OCI-LY3 (cell line): Measurements from ENCODE around the gene STK17B.

Experiments used
- H2AFZ ChIP-seq: fragments of 200-600, 300-600 bp; shearing (Covaris generic); 2 replicates; pipeline ENCODE4 v1.6.0; 2014; ENCODE audit warnings: antibody characterized with exemption, low read depth, low read length
- H3K27ac ChIP-seq: fragments of 200-600, 300-600 bp; sonication (generic); 2 replicates; pipeline ENCODE4 v1.5.1; 2014; ENCODE audit warnings: mild to moderate bottlenecking, low read length, moderate library complexity, mixed read lengths
- H3K27me3 ChIP-seq: fragments of 200-600, 300-600 bp; sonication (generic); 2 replicates; pipeline ENCODE4 v1.6.1; 2014; ENCODE audit warnings: low read depth, low read length, mixed read lengths
- H3K36me3 ChIP-seq: fragments of 200-600, 300-600 bp; sonication (generic); replicated peaks from 2 replicates; pipeline ENCODE3; 2014; ENCODE audit warnings: low read depth, low read length, mixed read lengths
- H3K4me1 ChIP-seq: fragments of 300-600, 200-600 bp; sonication (generic); 2 replicates; pipeline ENCODE4 v1.6.1; 2014; ENCODE audit warnings: low read length, mixed read lengths
- H3K4me2 ChIP-seq: fragments of 200-600, 300-600 bp; sonication (generic); 2 replicates; pipeline ENCODE4 v1.6.1; 2014; ENCODE audit warnings: low read length, mixed read lengths
- H3K4me3 ChIP-seq: fragments of 300-600, 200-600 bp; sonication (generic); 2 replicates; pipeline ENCODE4 v1.5.1; 2014; ENCODE audit warnings: antibody characterized with exemption, mild to moderate bottlenecking, low read length, moderate library complexity
- H3K79me2 ChIP-seq: fragments of 300-600, 200-600 bp; shearing (Covaris generic); 2 replicates; pipeline ENCODE4 v1.6.1; 2014; ENCODE audit warnings: mild to moderate bottlenecking, low read length, mixed read lengths
- H3K9ac ChIP-seq: fragments of 300-600, 200-600 bp; shearing (Covaris generic); 2 replicates; pipeline ENCODE4 v1.6.0; 2014; ENCODE audit warnings: mild to moderate bottlenecking, low read length, moderate library complexity
- H3K9me3 ChIP-seq: fragments of 200-600, 300-600 bp; shearing (Covaris generic); 2 replicates; pipeline ENCODE4 v1.6.1; 2014; ENCODE audit warnings: low read length, mixed read lengths; ENCODE audit not compliant: insufficient read depth
- H4K20me1 ChIP-seq: fragments of 200-600, 300-600 bp; sonication (generic); 2 replicates; pipeline ENCODE4 v1.6.1; 2016; ENCODE audit warnings: low read length, mixed read lengths; ENCODE audit not compliant: insufficient read depth
- EZH2phosphoT487 ChIP-seq: fragments of 200-600 bp; shearing (Covaris generic); IDR thresholded peaks from 2 replicates; pipeline ENCODE4 v1.6.1; 2018; ENCODE audit warnings: antibody characterized with exemption, mixed run types, low read depth
- TF ChIP-seq, protein P1 (sequence below): fragments of 200-600, 300-600 bp; sonication (generic); IDR thresholded peaks from 2 replicates; pipeline ENCODE4 v1.5.1; 2014; ENCODE audit warnings: antibody characterized with exemption, low read length, low read depth

Gene STK17B

DNA sequence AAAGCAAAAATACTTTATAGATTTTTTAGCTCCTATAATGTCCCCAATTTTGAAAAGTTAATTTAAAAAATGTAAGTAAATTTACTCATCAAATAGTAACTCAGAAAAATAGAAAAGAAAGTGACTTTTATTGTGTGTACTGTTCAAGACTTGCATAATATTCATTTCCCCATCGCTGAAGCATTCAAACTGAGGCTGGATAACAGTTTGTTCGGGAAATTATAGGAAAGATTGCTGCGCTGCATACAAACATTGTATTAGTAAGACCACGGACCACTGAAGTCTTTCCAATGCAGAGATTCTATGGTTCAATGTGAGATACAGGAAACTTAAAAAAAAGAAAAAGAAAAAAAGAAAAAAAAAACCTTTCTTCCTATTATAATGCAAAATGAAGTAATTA, 10.4 kb downstream of the STK17B start:
- TF ChIP-seq EZH2phosphoT487, result no peak
- TF ChIP-seq, protein P1, sequence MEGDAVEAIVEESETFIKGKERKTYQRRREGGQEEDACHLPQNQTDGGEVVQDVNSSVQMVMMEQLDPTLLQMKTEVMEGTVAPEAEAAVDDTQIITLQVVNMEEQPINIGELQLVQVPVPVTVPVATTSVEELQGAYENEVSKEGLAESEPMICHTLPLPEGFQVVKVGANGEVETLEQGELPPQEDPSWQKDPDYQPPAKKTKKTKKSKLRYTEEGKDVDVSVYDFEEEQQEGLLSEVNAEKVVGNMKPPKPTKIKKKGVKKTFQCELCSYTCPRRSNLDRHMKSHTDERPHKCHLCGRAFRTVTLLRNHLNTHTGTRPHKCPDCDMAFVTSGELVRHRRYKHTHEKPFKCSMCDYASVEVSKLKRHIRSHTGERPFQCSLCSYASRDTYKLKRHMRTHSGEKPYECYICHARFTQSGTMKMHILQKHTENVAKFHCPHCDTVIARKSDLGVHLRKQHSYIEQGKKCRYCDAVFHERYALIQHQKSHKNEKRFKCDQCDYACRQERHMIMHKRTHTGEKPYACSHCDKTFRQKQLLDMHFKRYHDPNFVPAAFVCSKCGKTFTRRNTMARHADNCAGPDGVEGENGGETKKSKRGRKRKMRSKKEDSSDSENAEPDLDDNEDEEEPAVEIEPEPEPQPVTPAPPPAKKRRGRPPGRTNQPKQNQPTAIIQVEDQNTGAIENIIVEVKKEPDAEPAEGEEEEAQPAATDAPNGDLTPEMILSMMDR, result no peak
- Histone ChIP-seq H3K36me3 (peaks cover 52% of the 10 kb centered on the region), H4K20me1 (peaks cover 18% of the 10 kb centered on the region), H3K4me3 (no peak overlapping the region), H3K27ac (no peak overlapping the region), H3K9ac (no peak overlapping the region), H3K79me2 (peaks cover 34% of the 10 kb centered on the region), H3K9me3 (no peaks in the 10 kb centered on the region), H3K27me3 (no peaks in the 10 kb centered on the region), H2AFZ (no peak overlapping the region), H3K4me2 (peak overlapping the region; percentile 49; the same call in 1 of the 2 replicates), H3K4me1 (peaks cover 25% of the 10 kb centered on the region)

DNA sequence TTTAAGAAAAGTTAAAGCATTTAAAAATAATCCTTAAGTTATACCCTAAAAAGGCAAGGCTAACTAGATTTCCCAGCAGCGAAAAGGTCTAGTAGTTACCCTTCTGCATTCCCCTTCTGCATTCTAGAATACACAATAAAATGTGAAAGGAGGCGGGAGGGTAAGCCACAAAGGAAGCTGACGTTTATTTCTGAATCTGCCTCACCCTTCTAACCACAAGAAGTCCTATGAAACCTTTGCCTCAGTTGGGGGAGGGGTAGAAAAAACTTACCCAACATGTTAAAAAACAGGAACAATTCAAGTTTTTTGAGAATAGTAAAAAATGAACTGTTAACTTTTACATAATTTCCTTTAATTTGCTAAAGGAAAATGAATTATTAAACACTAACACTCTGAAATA, 11.3 kb downstream of the STK17B start:
- peaks cover 25% of the 10 kb centered on the region for H3K79me2 ChIP-seq
- H3K27me3 ChIP-seq, result no peaks in the 10 kb centered on the region
- no peak for TF ChIP-seq EZH2phosphoT487
- TF ChIP-seq, protein P1, result no peak
- peak overlapping the region; percentile 14; the same call in 1 of the 2 replicates for H3K4me3 ChIP-seq
- H3K9ac ChIP-seq, result peak overlapping the region; percentile 7; the same call in 1 of the 2 replicates
- peak overlapping the region; percentile 49 for H3K4me2 ChIP-seq
- H3K9me3 ChIP-seq, result no peaks in the 10 kb centered on the region
- peaks cover 11% of the 10 kb centered on the region for H4K20me1 ChIP-seq
- peaks cover 25% of the 10 kb centered on the region for H3K4me1 ChIP-seq
- peak overlapping the region; percentile 47 for H3K27ac ChIP-seq
- no peak overlapping the region for H2AFZ ChIP-seq
- peaks cover 54% of the 10 kb centered on the region for H3K36me3 ChIP-seq

DNA sequence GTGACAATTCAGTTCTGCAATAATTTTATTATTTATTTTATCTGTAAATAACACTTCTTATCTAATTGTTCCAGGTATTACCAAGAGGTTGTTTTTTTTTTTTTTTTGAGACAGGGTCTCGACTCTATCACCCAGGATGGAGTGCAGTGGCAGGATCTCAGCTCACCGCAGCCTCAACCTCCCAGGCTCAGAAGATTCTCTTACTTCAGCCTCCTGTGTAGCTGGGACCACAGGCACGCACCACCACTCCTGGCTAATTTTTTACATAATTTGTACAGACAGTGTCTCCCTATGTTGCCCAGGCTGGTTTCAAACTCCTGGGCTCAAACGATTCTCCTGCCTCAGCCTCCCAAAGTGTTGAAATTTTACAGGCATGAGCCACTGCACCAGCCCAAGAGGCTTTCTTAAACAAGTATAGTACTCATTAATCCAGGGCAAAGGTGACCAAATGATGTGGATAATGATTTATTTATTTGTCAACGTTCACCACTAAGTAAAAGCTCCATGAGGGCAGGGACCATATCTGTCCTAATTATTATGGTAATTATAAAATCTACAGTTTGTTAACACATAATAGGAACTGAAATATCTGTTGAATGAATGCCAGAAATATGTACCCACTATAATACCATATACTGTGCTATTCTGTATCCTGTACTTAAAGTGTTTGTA, 12.0 kb downstream of the STK17B start:
- H3K79me2 ChIP-seq, result peaks cover 18% of the 10 kb centered on the region
- H3K27me3 ChIP-seq, result no peaks in the 10 kb centered on the region
- no peak overlapping the region for H3K4me3 ChIP-seq
- no peak overlapping the region for H2AFZ ChIP-seq
- H4K20me1 ChIP-seq, result peaks cover 4% of the 10 kb centered on the region
- H3K9me3 ChIP-seq, result no peaks in the 10 kb centered on the region
- no peak overlapping the region for H3K9ac ChIP-seq
- H3K36me3 ChIP-seq, result peaks cover 61% of the 10 kb centered on the region
- peaks cover 32% of the 10 kb centered on the region for H3K4me1 ChIP-seq
- TF ChIP-seq EZH2phosphoT487, result no peak
- TF ChIP-seq, protein P1, result no peak
- peak overlapping the region; percentile 49 for H3K4me2 ChIP-seq
- H3K27ac ChIP-seq, result peak overlapping the region; percentile 47; the same call in 1 of the 2 replicates

DNA sequence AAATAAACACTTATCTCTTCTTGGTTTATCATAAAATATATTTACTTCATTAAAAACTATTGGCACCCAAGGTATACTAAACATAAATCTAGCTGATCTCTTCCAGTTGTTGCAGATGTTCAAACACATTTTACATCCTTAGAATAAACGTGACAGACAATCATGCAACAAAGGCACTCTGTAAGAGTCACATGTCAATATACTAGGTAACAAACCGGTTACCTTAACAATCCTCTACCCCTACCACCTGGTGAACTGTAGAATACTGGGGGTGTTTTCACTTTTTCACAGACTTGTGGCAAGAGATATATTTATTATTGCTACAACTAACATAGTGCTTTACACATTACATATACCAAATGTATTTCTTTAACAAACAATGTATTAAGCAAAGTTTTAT, 15.8 kb downstream of the STK17B start:
- H3K9ac ChIP-seq, result no peak overlapping the region
- no peaks in the 10 kb centered on the region for H4K20me1 ChIP-seq
- H3K4me3 ChIP-seq, result no peak overlapping the region
- H3K27me3 ChIP-seq, result no peaks in the 10 kb centered on the region
- H3K9me3 ChIP-seq, result no peaks in the 10 kb centered on the region
- TF ChIP-seq, protein P1, result no peak
- TF ChIP-seq EZH2phosphoT487, result no peak
- no peak overlapping the region for H2AFZ ChIP-seq
- H3K4me2 ChIP-seq, result no peak overlapping the region
- H3K27ac ChIP-seq, result no peak overlapping the region
- peaks cover 6% of the 10 kb centered on the region for H3K79me2 ChIP-seq
- H3K4me1 ChIP-seq, result peaks cover 35% of the 10 kb centered on the region
- H3K36me3 ChIP-seq, result peaks cover 63% of the 10 kb centered on the region
